Measurements from ENCODE around the gene KLHL3.

Gene KLHL3

DNA sequence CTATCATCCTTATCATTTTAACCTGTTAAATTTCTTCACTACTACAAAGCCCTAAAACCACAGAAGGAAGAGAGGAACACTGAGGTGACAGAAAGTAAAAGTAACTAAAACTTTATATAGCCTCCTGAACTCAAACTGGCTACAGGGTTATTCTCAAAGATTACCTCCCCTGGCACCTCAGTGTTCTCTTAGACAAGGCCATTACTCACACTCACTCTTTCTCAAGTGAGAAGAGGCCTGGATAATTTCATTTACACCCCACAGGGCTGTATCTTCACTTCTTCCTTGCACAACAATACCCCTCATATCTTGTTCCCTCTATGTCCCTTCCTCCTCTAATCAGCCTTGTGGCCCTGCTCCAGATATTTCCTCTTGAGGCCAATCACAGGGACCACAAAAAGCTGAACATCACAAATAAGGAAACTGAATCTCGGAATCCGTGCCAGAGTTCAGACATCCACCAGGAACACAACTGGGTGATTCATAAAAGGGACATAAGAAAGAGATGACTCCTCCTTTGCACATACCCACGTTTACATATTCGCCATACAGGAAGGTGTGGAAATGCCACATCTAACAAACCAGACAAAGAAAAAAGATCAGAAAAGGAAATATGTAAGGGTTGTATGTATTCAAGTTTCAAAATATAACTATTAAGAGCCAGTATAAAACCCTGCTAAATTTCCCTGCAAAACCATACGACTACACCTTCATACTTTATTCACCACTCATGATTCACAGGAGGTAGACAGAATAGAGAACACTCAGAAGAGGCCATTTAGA lies 1.7 kb upstream of the KLHL3 start:
- Histone ChIP-seq H3K4me1 (ENCODE audit: control insufficient read depth, insufficient read depth, low read length) (no peaks in the 10 kb centered on the region), H3K9ac (ENCODE audit: low read length) (no peak overlapping the region), H3K4me3 (ENCODE audit: low read length) (no peak overlapping the region), H3K27ac (ENCODE audit: low read depth, low read length) (no peak overlapping the region), H3K27me3 (ENCODE audit: control insufficient read depth, insufficient read depth, low read length) (no peaks in the 10 kb centered on the region), H3K36me3 (ENCODE audit: control insufficient read depth, insufficient read depth, low read length) (no peaks in the 10 kb centered on the region)

- no peak overlapping the region for H3K4me3 ChIP-seq (ENCODE audit: low read length)
- H3K9ac ChIP-seq (ENCODE audit: low read length): no peak overlapping the region
- no peaks in the 10 kb centered on the region for H3K27me3 ChIP-seq (ENCODE audit: control insufficient read depth, insufficient read depth, low read length)
- no peaks in the 10 kb centered on the region for H3K4me1 ChIP-seq (ENCODE audit: control insufficient read depth, insufficient read depth, low read length)
- no peaks in the 10 kb centered on the region for H3K36me3 ChIP-seq (ENCODE audit: control insufficient read depth, insufficient read depth, low read length)
- H3K27ac ChIP-seq (ENCODE audit: low read depth, low read length): no peak overlapping the region
Observed at GRCh38 chr5:137736496-137736895, 607 bp upstream of the KLHL3 start.

DNA sequence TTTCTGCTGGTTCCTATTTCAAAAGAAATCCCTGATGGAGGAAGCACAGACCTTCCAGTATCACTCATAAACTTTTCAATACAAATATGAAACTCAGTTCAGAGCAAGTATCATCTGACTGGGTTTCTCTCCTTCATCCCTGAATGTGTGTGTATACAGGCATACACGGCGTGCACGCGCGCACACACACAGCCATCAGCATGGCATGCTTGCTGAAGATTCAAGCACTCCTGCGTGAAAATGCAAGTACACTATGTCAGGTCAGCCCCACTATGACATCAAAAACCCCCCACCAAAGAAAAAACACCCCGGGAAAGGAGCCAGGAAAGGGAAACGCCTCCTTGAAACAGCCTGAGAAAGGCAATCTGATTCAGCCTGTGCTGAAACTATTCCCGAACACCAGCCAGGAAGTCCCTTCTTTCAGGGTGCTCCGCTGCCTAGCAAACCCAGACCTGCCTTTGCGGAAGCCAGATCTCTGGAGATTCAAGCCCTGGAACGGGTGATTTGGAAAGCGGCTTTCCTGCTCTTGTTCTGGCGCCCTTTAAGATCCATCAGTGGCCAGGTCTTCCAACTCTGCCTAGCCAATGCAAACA lies 831 bp downstream of the KLHL3 start:
- Histone ChIP-seq H3K36me3 (ENCODE audit: control insufficient read depth, insufficient read depth, low read length) (no peaks in the 10 kb centered on the region), H3K4me3 (ENCODE audit: low read length) (peak overlapping the region; percentile 58), H3K9ac (ENCODE audit: low read length) (no peak overlapping the region), H3K27me3 (ENCODE audit: control insufficient read depth, insufficient read depth, low read length) (no peaks in the 10 kb centered on the region), H3K27ac (ENCODE audit: low read depth, low read length) (no peak overlapping the region), H3K4me1 (ENCODE audit: control insufficient read depth, insufficient read depth, low read length) (no peaks in the 10 kb centered on the region)

- H3K4me1 ChIP-seq (ENCODE audit: control insufficient read depth, insufficient read depth, low read length): no peaks in the 10 kb centered on the region
- no peaks in the 10 kb centered on the region for H3K36me3 ChIP-seq (ENCODE audit: control insufficient read depth, insufficient read depth, low read length)
- H3K27me3 ChIP-seq (ENCODE audit: control insufficient read depth, insufficient read depth, low read length): no peaks in the 10 kb centered on the region
- H3K4me3 ChIP-seq (ENCODE audit: low read length): peak overlapping the region; percentile 58
- no peak overlapping the region for H3K27ac ChIP-seq (ENCODE audit: low read depth, low read length)
- H3K9ac ChIP-seq (ENCODE audit: low read length): no peak overlapping the region
Observed at GRCh38 chr5:137734331-137734730, 1.6 kb downstream of the KLHL3 start.

DNA sequence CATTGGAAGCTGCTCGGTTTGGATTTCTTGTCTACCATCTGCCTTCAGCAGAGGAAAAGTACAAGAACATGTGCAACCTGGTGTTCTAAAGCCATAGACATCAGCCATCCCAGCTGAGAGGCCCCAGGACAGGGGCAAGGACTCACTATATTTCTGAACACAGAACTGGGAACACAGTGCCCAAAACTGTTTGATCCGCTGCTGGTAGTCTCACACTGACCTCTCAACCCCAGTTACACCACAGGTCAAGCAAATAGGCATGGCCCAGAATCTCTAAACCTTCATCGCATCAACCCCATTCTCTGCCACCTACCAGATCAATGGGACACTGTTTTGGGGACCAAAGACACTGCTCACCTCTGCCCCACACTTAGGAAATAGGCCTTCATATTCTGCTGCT lies 2.0 kb downstream of the KLHL3 start:
- Histone ChIP-seq H3K9ac (ENCODE audit: low read length) (no peak overlapping the region), H3K4me3 (ENCODE audit: low read length) (no peak overlapping the region), H3K36me3 (ENCODE audit: control insufficient read depth, insufficient read depth, low read length) (no peaks in the 10 kb centered on the region), H3K27ac (ENCODE audit: low read depth, low read length) (no peak overlapping the region), H3K27me3 (ENCODE audit: control insufficient read depth, insufficient read depth, low read length) (no peaks in the 10 kb centered on the region), H3K4me1 (ENCODE audit: control insufficient read depth, insufficient read depth, low read length) (no peaks in the 10 kb centered on the region)

- no peaks in the 10 kb centered on the region for H3K27me3 ChIP-seq (ENCODE audit: control insufficient read depth, insufficient read depth, low read length)
- H3K9ac ChIP-seq (ENCODE audit: low read length): no peak overlapping the region
- H3K36me3 ChIP-seq (ENCODE audit: control insufficient read depth, insufficient read depth, low read length): no peaks in the 10 kb centered on the region
- H3K27ac ChIP-seq (ENCODE audit: low read depth, low read length): no peak overlapping the region
- no peaks in the 10 kb centered on the region for H3K4me1 ChIP-seq (ENCODE audit: control insufficient read depth, insufficient read depth, low read length)
- no peak overlapping the region for H3K4me3 ChIP-seq (ENCODE audit: low read length)
Observed at GRCh38 chr5:137733006-137733405, 2.9 kb downstream of the KLHL3 start.

DNA sequence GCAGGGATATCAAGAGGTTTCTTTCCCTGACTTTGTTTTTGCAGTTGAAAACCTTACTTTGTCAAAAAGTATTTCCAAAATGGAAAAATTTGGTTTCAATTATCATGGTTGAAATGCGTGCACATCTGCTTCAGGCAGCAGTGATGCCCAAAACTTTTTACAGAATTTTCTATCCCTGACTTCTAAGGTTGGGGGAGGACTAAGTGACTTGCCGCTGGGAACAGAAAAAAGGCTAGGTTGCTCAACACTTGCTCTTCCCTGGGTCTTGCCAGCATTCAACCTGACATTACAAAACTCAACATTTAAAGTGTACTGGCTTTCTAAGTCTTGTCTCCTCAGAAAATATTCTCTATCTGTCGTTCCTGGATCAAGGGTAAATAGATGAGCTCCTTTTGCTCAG lies 4.7 kb downstream of the KLHL3 start:
- H3K9ac ChIP-seq (ENCODE audit: low read length): no peak overlapping the region
- H3K27ac ChIP-seq (ENCODE audit: low read depth, low read length): no peak overlapping the region
- no peaks in the 10 kb centered on the region for H3K4me1 ChIP-seq (ENCODE audit: control insufficient read depth, insufficient read depth, low read length)
- no peaks in the 10 kb centered on the region for H3K36me3 ChIP-seq (ENCODE audit: control insufficient read depth, insufficient read depth, low read length)
- H3K27me3 ChIP-seq (ENCODE audit: control insufficient read depth, insufficient read depth, low read length): no peaks in the 10 kb centered on the region
- no peak overlapping the region for H3K4me3 ChIP-seq (ENCODE audit: low read length)

- no peak overlapping the region for H3K27ac ChIP-seq (ENCODE audit: low read depth, low read length)
- H3K4me3 ChIP-seq (ENCODE audit: low read length): no peak overlapping the region
- H3K4me1 ChIP-seq (ENCODE audit: control insufficient read depth, insufficient read depth, low read length): no peaks in the 10 kb centered on the region
- H3K9ac ChIP-seq (ENCODE audit: low read length): no peak overlapping the region
- H3K27me3 ChIP-seq (ENCODE audit: control insufficient read depth, insufficient read depth, low read length): no peaks in the 10 kb centered on the region
- H3K36me3 ChIP-seq (ENCODE audit: control insufficient read depth, insufficient read depth, low read length): no peaks in the 10 kb centered on the region
Observed at GRCh38 chr5:137730336-137730735, 5.6 kb downstream of the KLHL3 start.

- no peaks in the 10 kb centered on the region for H3K27me3 ChIP-seq (ENCODE audit: control insufficient read depth, insufficient read depth, low read length)
- no peaks in the 10 kb centered on the region for H3K4me1 ChIP-seq (ENCODE audit: control insufficient read depth, insufficient read depth, low read length)
- H3K4me3 ChIP-seq (ENCODE audit: low read length): no peak overlapping the region
- H3K36me3 ChIP-seq (ENCODE audit: control insufficient read depth, insufficient read depth, low read length): no peaks in the 10 kb centered on the region
- no peak overlapping the region for H3K9ac ChIP-seq (ENCODE audit: low read length)
- H3K27ac ChIP-seq (ENCODE audit: low read depth, low read length): no peak overlapping the region
Observed at GRCh38 chr5:137728048-137728447, 7.8 kb downstream of the KLHL3 start.

DNA sequence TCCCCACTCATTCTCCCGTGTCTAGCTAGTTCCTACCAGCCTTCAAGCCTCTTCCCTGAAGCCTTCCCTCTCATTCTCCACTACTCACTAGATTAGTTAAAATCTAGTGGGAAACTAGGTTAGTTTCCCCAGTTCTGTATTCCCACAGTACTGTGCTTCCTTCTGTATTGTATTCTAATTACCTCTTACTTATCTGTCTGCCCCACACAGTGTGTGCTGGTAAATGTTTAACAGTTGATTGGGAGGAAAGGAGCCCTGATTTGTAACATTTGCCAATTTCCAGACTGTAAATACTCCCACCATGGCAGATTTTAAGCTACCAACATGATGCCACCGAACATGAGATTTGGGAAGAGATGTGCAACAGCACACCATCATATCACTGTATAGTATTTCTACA lies 8.3 kb downstream of the KLHL3 start:
- Histone ChIP-seq H3K4me1 (ENCODE audit: control insufficient read depth, insufficient read depth, low read length) (no peaks in the 10 kb centered on the region), H3K27ac (ENCODE audit: low read depth, low read length) (no peak overlapping the region), H3K9ac (ENCODE audit: low read length) (no peak overlapping the region), H3K36me3 (ENCODE audit: control insufficient read depth, insufficient read depth, low read length) (no peaks in the 10 kb centered on the region), H3K4me3 (ENCODE audit: low read length) (no peak overlapping the region), H3K27me3 (ENCODE audit: control insufficient read depth, insufficient read depth, low read length) (no peaks in the 10 kb centered on the region)

- H3K9ac ChIP-seq (ENCODE audit: low read length): no peak overlapping the region
- H3K36me3 ChIP-seq (ENCODE audit: control insufficient read depth, insufficient read depth, low read length): no peaks in the 10 kb centered on the region
- H3K27me3 ChIP-seq (ENCODE audit: control insufficient read depth, insufficient read depth, low read length): no peaks in the 10 kb centered on the region
- no peak overlapping the region for H3K4me3 ChIP-seq (ENCODE audit: low read length)
- H3K27ac ChIP-seq (ENCODE audit: low read depth, low read length): no peak overlapping the region
- no peaks in the 10 kb centered on the region for H3K4me1 ChIP-seq (ENCODE audit: control insufficient read depth, insufficient read depth, low read length)
Observed at GRCh38 chr5:137724251-137724650, 11.6 kb downstream of the KLHL3 start.

- Histone ChIP-seq H3K9ac (ENCODE audit: low read length) (no peak overlapping the region), H3K27ac (ENCODE audit: low read depth, low read length) (no peak overlapping the region), H3K27me3 (ENCODE audit: control insufficient read depth, insufficient read depth, low read length) (no peaks in the 10 kb centered on the region)
Observed at GRCh38 chr5:137718611-137719010, 17.3 kb downstream of the KLHL3 start.

GRCh38 chr5:137716337-137716736 lies 19.6 kb downstream of the KLHL3 start:
- Histone ChIP-seq H3K27me3 (ENCODE audit: control insufficient read depth, insufficient read depth, low read length) (no peaks in the 10 kb centered on the region), H3K27ac (ENCODE audit: low read depth, low read length) (no peak overlapping the region), H3K4me1 (ENCODE audit: control insufficient read depth, insufficient read depth, low read length) (no peaks in the 10 kb centered on the region), H3K4me3 (ENCODE audit: low read length) (no peak overlapping the region), H3K36me3 (ENCODE audit: control insufficient read depth, insufficient read depth, low read length) (no peaks in the 10 kb centered on the region), H3K9ac (ENCODE audit: low read length) (no peak overlapping the region)

More at GRCh38 chr5:137718611-137719010, 17.3 kb downstream of the KLHL3 start:
- Histone ChIP-seq H3K4me3 (ENCODE audit: low read length) (no peak overlapping the region), H3K36me3 (ENCODE audit: control insufficient read depth, insufficient read depth, low read length) (no peaks in the 10 kb centered on the region), H3K4me1 (ENCODE audit: control insufficient read depth, insufficient read depth, low read length) (no peaks in the 10 kb centered on the region)
